HG03196 (cell line): Measurements from ENCODE around the gene RABIF.
A peak's percentile ranks its signal among the peaks of the same experiment; 100 is the strongest.
"Not testable (repeated sequence)": the region's sequence is repeated elsewhere in the genome, so short reads cannot be mapped to it uniquely, and the experiment has no call there.

Source experiments
- ATAC-seq: cut with Tn5 transposase; IDR thresholded peaks from one replicate; pipeline ENCODE4 v1.9.1; 2021; ENCODE audit not compliant: unreplicated experiment

Gene RABIF

GRCh38 chr1:202888531-202889360 lies at the start of gene RABIF:
TSS of gene RABIF (minus strand) at chr1:202889149. CDS start at chr1:202889098, 51 bp downstream.
- ATAC-seq = peak; percentile 91

- no peak for ATAC-seq
Observed at GRCh38 chr1:202938287-202938925, 49.5 kb upstream of the RABIF start.

- ATAC-seq = not testable (repeated sequence)
Observed at GRCh38 chr1:202936409-202936808, 47.5 kb upstream of the RABIF start.

- ATAC-seq = no peak
Observed at GRCh38 chr1:202935844-202936243, 46.9 kb upstream of the RABIF start.

- ATAC-seq = no peak
Observed at GRCh38 chr1:202934755-202935154, 45.8 kb upstream of the RABIF start.

- no peak for ATAC-seq
Observed at GRCh38 chr1:202932476-202932875, 43.5 kb upstream of the RABIF start.

GRCh38 chr1:202926581-202927491 lies 37.9 kb upstream of the RABIF start, which contains the start of gene KLHL12:
TSS of gene KLHL12 (minus strand) at chr1:202927234. CDS start at chr1:202925162, 2,072 bp downstream.
- ATAC-seq = peak; percentile 79

GRCh38 chr1:202923533-202923932 lies 34.6 kb upstream of the RABIF start:
- no peak for ATAC-seq

GRCh38 chr1:202919615-202920014 lies 30.7 kb upstream of the RABIF start:
- ATAC-seq = no peak

- ATAC-seq = no peak
Observed at GRCh38 chr1:202915146-202915545, 26.2 kb upstream of the RABIF start.

- not testable (repeated sequence) for ATAC-seq
Observed at GRCh38 chr1:202912476-202912875, 23.5 kb upstream of the RABIF start.

- ATAC-seq = no peak
Observed at GRCh38 chr1:202909494-202909893, 20.5 kb upstream of the RABIF start.

- ATAC-seq = no peak
Observed at GRCh38 chr1:202908998-202909397, 20.0 kb upstream of the RABIF start.

GRCh38 chr1:202905331-202905730 lies 16.4 kb upstream of the RABIF start:
- no peak for ATAC-seq

- not testable (repeated sequence) for ATAC-seq
Observed at GRCh38 chr1:202903808-202904207, 14.9 kb upstream of the RABIF start.

GRCh38 chr1:202901555-202901954 lies 12.6 kb upstream of the RABIF start:
- ATAC-seq = no peak

- no peak for ATAC-seq
Observed at GRCh38 chr1:202892501-202892900, 3.6 kb upstream of the RABIF start.

GRCh38 chr1:202890392-202890791 lies 1.4 kb upstream of the RABIF start:
- ATAC-seq = no peak

- ATAC-seq = no peak
Observed at GRCh38 chr1:202888221-202888530, 773 bp downstream of the RABIF start.

GRCh38 chr1:202880961-202881460 lies 7.9 kb downstream of the RABIF start:
- ATAC-seq = no peak

GRCh38 chr1:202880062-202880461 lies 8.9 kb downstream of the RABIF start:
- ATAC-seq = no peak
